A549 (cell line): Measurements from ENCODE around the gene PCSK6. TPM values are rescaled to one million over a fixed set of nuclear protein-coding genes. Genes with fewer than 3 reads are reported as not detected.

Experiments used
- ATAC-seq, 2 experiments: fragments of 200-7000 bp in 1 of 2; fragments of >200 bp in 1 of 2; cut with Nextera tagmentation in 1 of 2; cut with Tn5 transposase in 1 of 2; 3 replicates each; pipeline versions ENCODE4 v1.8.0 to v1.9.1; 2018 to 2020; ENCODE audit warnings: mild to moderate bottlenecking in 1 of 2, moderate library complexity in 1 of 2
- CTCF ChIA-PET: fragments of 300-600 bp; sonication (Branson Sonifier 250); formaldehyde crosslinking; extraction: SDS; loops from one replicate; lab custom pipeline; 2021; ENCODE audit warnings: antibody characterized with exemption, inconsistent platforms; lab: Yijun Ruan, JAX
- POLR2A ChIA-PET: fragments of 350-600 bp; formaldehyde crosslinking; extraction: SDS; loops from one replicate; lab custom pipeline; 2021; ENCODE audit warnings: antibody characterized with exemption, inconsistent platforms; lab: Yijun Ruan, JAX
- DNase-seq, 2 experiments: peaks; one replicate each; pipeline versions ENCODE4 v3.0.0 to v3.0.0-alpha.2; 2011 to 2016; ENCODE audit warnings: low read depth in 1 of 2, low spot score in 1 of 2
- FAIRE-seq: peaks from 2 replicates; lab custom pipeline; 2011; peaks lifted over from hg19 to GRCh38; lab: Jason Lieb, UNC
- H3K27ac ChIP-seq, 2 experiments: fragments of >200 bp; sonication (Bioruptor Twin); formaldehyde crosslinking; 3 replicates each; pipeline ENCODE4 v1.5.1; 2016 to 2017
- H3K4me1 ChIP-seq: fragments of >200 bp; sonication (Bioruptor Twin); formaldehyde crosslinking; 3 replicates; pipeline ENCODE4 v1.6.1; 2016
- H3K4me2 ChIP-seq: fragments of >200 bp; sonication (Bioruptor Twin); formaldehyde crosslinking; 3 replicates; pipeline ENCODE4 v1.6.1; 2016
- H3K4me3 ChIP-seq: fragments of >200 bp; sonication (Bioruptor Twin); formaldehyde crosslinking; 3 replicates; pipeline ENCODE4 v1.5.1; 2016
- H3K9me3 ChIP-seq: fragments of >200 bp; sonication (Bioruptor Twin); formaldehyde crosslinking; 3 replicates; pipeline ENCODE4 v1.6.1; 2016
- BCL3 ChIP-seq: fragments of >200 bp; sonication (Bioruptor Twin); formaldehyde crosslinking; IDR thresholded peaks from 3 replicates; pipeline ENCODE4 v1.6.1; 2016
- BHLHE40 ChIP-seq: IDR thresholded peaks from 2 replicates; pipeline ENCODE4 v1.6.1; 2012; ENCODE audit warnings: low read depth, low read length, inconsistent platforms
- E2F6 ChIP-seq: IDR thresholded peaks from 2 replicates; pipeline ENCODE4 v1.6.1; 2012; ENCODE audit warnings: low read depth, borderline replicate concordance
- EHMT2 ChIP-seq: fragments of 200-600 bp; sonication (generic); IDR thresholded peaks from 2 replicates; pipeline ENCODE4 v1.6.1; 2016; ENCODE audit warnings: antibody characterized with exemption, low read depth, mild to moderate bottlenecking, moderate library complexity
- EP300 ChIP-seq, 2 experiments: fragments of >200 bp; sonication (Bioruptor Twin); formaldehyde crosslinking; IDR thresholded peaks; 2 replicates in 1 of 2; 3 replicates in 1 of 2; pipeline ENCODE4 v1.6.1; 2016 to 2017
- FOSB ChIP-seq: fragments of 250-450 bp; sonication (Bioruptor Pico); IDR thresholded peaks from 2 replicates; pipeline ENCODE4 v1.5.0; 2020; ENCODE audit warnings: mild to moderate bottlenecking, moderate library complexity
- FOXS1 ChIP-seq: fragments of 250-450 bp; sonication (Bioruptor Pico); IDR thresholded peaks from 2 replicates; pipeline ENCODE4 v1.5.0; 2020; ENCODE audit warnings: mild to moderate bottlenecking, moderate library complexity
- GATA3 ChIP-seq: IDR thresholded peaks from 2 replicates; pipeline ENCODE4 v1.6.1; 2012; ENCODE audit warnings: borderline replicate concordance
- HOXA7 ChIP-seq: fragments of 250-450 bp; sonication (Bioruptor Pico); IDR thresholded peaks from 2 replicates; pipeline ENCODE4 v1.5.0; 2020; ENCODE audit warnings: mild to moderate bottlenecking, moderate library complexity
- JUNB ChIP-seq: fragments of >200 bp; sonication (Bioruptor Twin); formaldehyde crosslinking; IDR thresholded peaks from 2 replicates; pipeline ENCODE4 v1.6.1; 2016
- MAX ChIP-seq: IDR thresholded peaks from 2 replicates; pipeline ENCODE4 v1.6.1; 2012
- PBX3 ChIP-seq: IDR thresholded peaks from 2 replicates; pipeline ENCODE4 v1.6.1; 2012
- PHF8 ChIP-seq: fragments of 200-600 bp; sonication (generic); IDR thresholded peaks from 2 replicates; pipeline ENCODE4 v1.6.1; 2016; ENCODE audit warnings: low read depth, mild to moderate bottlenecking, antibody characterized with exemption, moderate library complexity, borderline replicate concordance
- RNF2 ChIP-seq: fragments of 200-600 bp; sonication (generic); IDR thresholded peaks from 2 replicates; pipeline ENCODE4 v1.6.1; 2016; ENCODE audit warnings: low read depth, mild to moderate bottlenecking, antibody characterized with exemption, moderate library complexity, borderline replicate concordance
- SMC3 ChIP-seq: fragments of >200 bp; sonication (Bioruptor Twin); formaldehyde crosslinking; IDR thresholded peaks from 3 replicates; pipeline ENCODE4 v1.6.1; 2018; ENCODE audit warnings: inconsistent platforms
- WGBS: methylation state at CpG from one replicate; pipeline ENCODE4 v1.1.6; 2017; ENCODE audit errors: missing lambda C conversion rate; 5-methylcytosine and 5-hydroxymethylcytosine counted together
- polyA plus RNA-seq, 4 experiments: library from polyadenylated mRNA; depleted of rRNA in 3 of 4; stranded (reverse); fragments of >200 nt; fragmentation: RNase III in 1 of 4; extraction: RNeasy Plus Mini Kit Qiagen cat#74134 plus additional on column Dnase treatment in 1 of 4; gene quantifications; 2 replicates in 3 of 4; 3 replicates in 1 of 4; pipeline ENCODE4 v1.2.3, GENCODE V29; 2011 to 2017
- TF ChIP-seq, protein P1 (sequence below): fragments of 250-450 bp; sonication (Bioruptor Pico); IDR thresholded peaks from 2 replicates; pipeline ENCODE4 v1.5.0; 2020; ENCODE audit warnings: low read depth, mild to moderate bottlenecking, moderate library complexity

PCSK6 gene
- polyA plus RNA-seq, 2 of the 4 experiments (the other 2 are of a cell fraction): 10.0 to 15.2 TPM

DNA sequence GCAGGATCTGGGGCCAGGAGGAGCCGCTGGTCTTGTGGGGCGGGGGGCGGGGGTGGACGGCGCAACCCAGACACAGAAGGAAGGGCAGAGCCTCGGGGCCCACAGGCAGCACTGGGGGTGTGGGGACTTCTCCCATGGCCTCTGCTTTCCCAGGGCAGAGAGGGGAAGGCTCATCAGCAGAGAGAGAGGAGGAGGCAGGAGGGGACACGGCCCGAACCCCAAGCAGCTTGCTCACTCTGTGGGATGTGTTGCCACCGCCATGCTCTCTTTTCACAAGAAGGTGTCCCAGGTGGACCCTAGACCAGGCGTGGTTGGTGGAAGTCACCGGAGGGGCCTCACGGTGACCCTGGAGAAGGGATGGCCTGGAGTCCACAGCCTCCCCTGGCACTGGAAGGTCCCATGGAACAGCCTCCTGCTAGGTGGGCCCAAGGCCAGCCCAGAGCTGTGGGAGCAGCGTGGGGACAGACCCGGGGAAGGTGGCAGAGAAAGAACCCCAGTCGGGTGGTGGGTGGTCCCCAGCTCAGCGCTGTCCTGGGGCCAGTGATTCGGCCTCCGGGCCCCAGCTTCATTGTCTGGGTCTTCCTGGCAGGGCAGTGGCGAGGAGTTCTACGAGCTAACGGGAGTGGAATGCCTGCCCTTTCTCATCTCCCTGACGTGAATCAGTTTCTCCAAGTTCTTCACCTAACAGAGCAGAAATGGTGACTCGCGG is 46.8 kb upstream of the PCSK6 start:
- ATAC-seq: no peak
- peak overlapping the region in 1 of 2 experiments; percentile 47; a peak in 3 of 6 replicates for H3K27ac ChIP-seq
- TF ChIP-seq BHLHE40: no peak
- no peak for TF ChIP-seq EHMT2
- TF ChIP-seq EP300 (IDR thresholded peaks at IDR 0.05): no peak
- TF ChIP-seq GATA3: no peak
- no peak for TF ChIP-seq PHF8
- no peak for TF ChIP-seq JUNB
- no peak for TF ChIP-seq BCL3
- TF ChIP-seq FOSB: no peak
- no peak for TF ChIP-seq E2F6
- TF ChIP-seq PBX3: no peak
- TF ChIP-seq MAX: no peak
- TF ChIP-seq, protein P1, sequence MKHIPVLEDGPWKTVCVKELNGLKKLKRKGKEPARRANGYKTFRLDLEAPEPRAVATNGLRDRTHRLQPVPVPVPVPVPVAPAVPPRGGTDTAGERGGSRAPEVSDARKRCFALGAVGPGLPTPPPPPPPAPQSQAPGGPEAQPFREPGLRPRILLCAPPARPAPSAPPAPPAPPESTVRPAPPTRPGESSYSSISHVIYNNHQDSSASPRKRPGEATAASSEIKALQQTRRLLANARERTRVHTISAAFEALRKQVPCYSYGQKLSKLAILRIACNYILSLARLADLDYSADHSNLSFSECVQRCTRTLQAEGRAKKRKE (CRISPR knock-in tag): no peak
- TF ChIP-seq HOXA7 (CRISPR knock-in tag): no peak
- 83% methylated on average over 21 of the region's 24 CpGs for WGBS
- H3K4me1 ChIP-seq: no peaks in the 10 kb centered on the region
- 0 out of 3 replicates have a peak, but pooled peaks cover 2% of the 10 kb centered on the region for H3K9me3 ChIP-seq
- no peak for DNase-seq
- ChIA-PET POLR2A (no interaction called here), CTCF (interaction anchor here (1.2 to 1.7 kb wide), 2 partner anchors 8 to 15 kb away, joined by 3 to 8 read pairs; no protein-coding TSS in a partner anchor)
- FAIRE-seq: no peak
- H3K4me3 ChIP-seq: no peak overlapping the region
- H3K4me2 ChIP-seq: no peak overlapping the region

GRCh38 chr15:101535170-101535902 is 45.8 kb upstream of the PCSK6 start:
- DNase-seq (no peak), ATAC-seq (no peak), FAIRE-seq (no peak)
- 90% methylated on average over 29 of the region's 29 CpGs for WGBS
- TF ChIP-seq PHF8 (no peak), SMC3 (no peak), GATA3 (no peak), FOXS1 (CRISPR knock-in tag) (no peak), RNF2 (no peak)
- ChIA-PET CTCF (interaction anchor here (1.3 kb wide), 1 partner anchor 14 kb away, joined by 3 read pairs; no protein-coding TSS in a partner anchor), POLR2A (no interaction called here)
- 0 out of 3 replicates have a peak, but pooled peaks cover 2% of the 10 kb centered on the region for H3K9me3 ChIP-seq
- peaks cover 6% of the 10 kb centered on the region for H3K4me1 ChIP-seq
- peak overlapping the region in 1 of 2 experiments; percentile 14; a peak in 1 of 6 replicates for H3K27ac ChIP-seq
- no peak overlapping the region for H3K4me2 ChIP-seq
- no peak overlapping the region for H3K4me3 ChIP-seq
